Left cardiac atrium (tissue), 4 donors: ENCODE results near the gene GGCT. TPM values are rescaled to one million over a fixed set of nuclear protein-coding genes. Genes with fewer than 3 reads are reported as not detected.
"Not testable (repeated sequence)": the region's sequence is repeated elsewhere in the genome, so short reads cannot be mapped to it uniquely, and the experiment has no call there.

Source experiments
- ATAC-seq, 2 donors: fragments of 200-7000 bp; cut with Tn5 transposase; one replicate each; pipeline ENCODE4 v1.9.1; 2020; ENCODE audit warnings: mild to moderate bottlenecking in 2 of 2, moderate library complexity in 2 of 2
- DNase-seq: peaks from one replicate; pipeline ENCODE4 v3.0.0-alpha.2; 2020
- intact Hi-C, 2 donors: fragments of 100-400 bp; cut with DNase I; formaldehyde crosslinking; loops; one replicate each; pipeline versions ENCODE4 v1.14.1 to v1.15.1; 2022 to 2023
- long read RNA-seq: library from polyadenylated mRNA; unstranded; transcript quantifications from one replicate; pipeline ENCODE4 v2.0.0, GENCODE V29; 2021
- total RNA-seq, 2 donors: library from RNA; stranded (reverse); fragmentation: NEBNext Ultra II Directional; extraction: Animal tissue kit (Norgen Biotek cat#: 25700); gene quantifications; one replicate each; pipeline ENCODE4 v1.2.1, GENCODE V29; 2021
- donor health status: DM: no; HTN: yes; CAD: no.
- donor health status: DM: no; HTN: yes; CAD: no; lungs with severe emphysema.
- donor health status: DM: yes; HTN: yes; CAD: no.
- donor health status: Dilated cardiomyopathy.

The GGCT gene
- total RNA-seq = 10 to 100 TPM; 22.0 to 31.7 TPM
- long read RNA-seq, transcript GGCT-207 (3 exons, 1,012 nt) = minor isoform, 7 of 21 reads
- long read RNA-seq, transcript GGCT-202 (4 exons, 1,173 nt) = major isoform, 13 of 21 reads
- long read RNA-seq, partial matches to known transcripts = 0 of 21 reads
- long read RNA-seq, other reads (novel, unspliced or antisense) = 1 of 21 reads

GRCh38 chr7:30504301-30505173, at the start of gene GGCT:
GGCT (minus strand) TSS chr7:30504829; CDS start chr7:30504709, 120 bp downstream.
- DNase-seq = peak; percentile 100
- intact Hi-C loops = loop anchor here in 1 of 2 donors (2.0 to 10.0 kb wide), 2 partner anchors 26 to 60 kb away; partner anchors contain the start of gene NOD1
- peak; percentile 99 for ATAC-seq

GRCh38 chr7:30553546-30553945, 48.9 kb upstream of the GGCT start:
- DNase-seq (no peak), ATAC-seq (no peak)
- intact Hi-C loops = no loop called here

- DNase-seq = no peak
- no peak for ATAC-seq
- intact Hi-C loops = no loop called here
These were observed 48.5 kb upstream of the GGCT start for GRCh38 chr7:30553141-30553540.

- ATAC-seq (no peak), DNase-seq (no peak)
- intact Hi-C loops = no loop called here
These were observed 47.7 kb upstream of the GGCT start for GRCh38 chr7:30552330-30552729.

- intact Hi-C loops = no loop called here
- no peak for DNase-seq
- peak in 1 of 2 donors; percentile 43 for ATAC-seq
These were observed 45.4 kb upstream of the GGCT start for GRCh38 chr7:30549931-30550493.

GRCh38 chr7:30548845-30549244, 44.2 kb upstream of the GGCT start:
- DNase-seq = peak; percentile 70
- ATAC-seq = peak; percentile 83 to 92
- intact Hi-C loops = no loop called here

GRCh38 chr7:30546596-30546995, 42.0 kb upstream of the GGCT start:
- no peak for DNase-seq
- intact Hi-C loops = no loop called here
- ATAC-seq = no peak

GRCh38 chr7:30545791-30546555, 41.3 kb upstream of the GGCT start:
- DNase-seq = no peak
- intact Hi-C loops = no loop called here
- no peak for ATAC-seq

- DNase-seq (no peak), ATAC-seq (no peak)
- intact Hi-C loops = no loop called here
These were observed 39.3 kb upstream of the GGCT start for GRCh38 chr7:30543813-30544525.

- DNase-seq, intact Hi-C loops, ATAC-seq: not testable (repeated sequence)
These were observed 38.5 kb upstream of the GGCT start for GRCh38 chr7:30543115-30543514.

- DNase-seq (no peak), ATAC-seq (no peak)
- intact Hi-C loops = no loop called here
These were observed 29.3 kb upstream of the GGCT start for GRCh38 chr7:30533886-30534285.

- no peak for ATAC-seq
- intact Hi-C loops = no loop called here
- no peak for DNase-seq
These were observed 26.7 kb upstream of the GGCT start for GRCh38 chr7:30531286-30531685.

- intact Hi-C loops = no loop called here
- ATAC-seq = no peak
- no peak for DNase-seq
These were observed 25.7 kb upstream of the GGCT start for GRCh38 chr7:30530373-30530772.

- intact Hi-C loops = no loop called here
- ATAC-seq = no peak
- no peak for DNase-seq
These were observed 24.1 kb upstream of the GGCT start for GRCh38 chr7:30528779-30529178.

- not testable (repeated sequence) for DNase-seq
These were observed 22.7 kb upstream of the GGCT start for GRCh38 chr7:30527297-30527696.

GRCh38 chr7:30526163-30526562, 21.5 kb upstream of the GGCT start:
- intact Hi-C loops = no loop called here
- DNase-seq = no peak
- no peak for ATAC-seq

More at GRCh38 chr7:30527297-30527696, 22.7 kb upstream of the GGCT start:
- ATAC-seq, intact Hi-C loops: not testable (repeated sequence)

GRCh38 chr7:30525429-30525828, 20.8 kb upstream of the GGCT start:
- DNase-seq = no peak
- ATAC-seq = no peak
- intact Hi-C loops = no loop called here

GRCh38 chr7:30524545-30524944, 19.9 kb upstream of the GGCT start:
- intact Hi-C loops = no loop called here
- DNase-seq = no peak
- ATAC-seq = no peak

GRCh38 chr7:30523466-30523865, 18.8 kb upstream of the GGCT start:
- no peak for DNase-seq
- ATAC-seq = no peak
- intact Hi-C loops = no loop called here
